NCI-H146 treated with DMSO at 0.1 percent for 48 hours (cell line): Measurements from ENCODE around the gene PPA1.
"Not testable (repeated sequence)": the region's sequence is repeated elsewhere in the genome, so short reads cannot be mapped to it uniquely, and the experiment has no call there.

Source experiments
- DNase-seq: peaks from one replicate; lab custom pipeline; 2025; ENCODE audit not compliant: unreplicated experiment; lab: John Stamatoyannopoulos, UW

The PPA1 gene

GRCh38 chr10:70222340-70222794, 10.9 kb downstream of the PPA1 start:
- DNase-seq, result no peak

GRCh38 chr10:70221030-70221429, 12.2 kb downstream of the PPA1 start:
- DNase-seq, result no peak

- no peak for DNase-seq
Measured at GRCh38 chr10:70212879-70213278, 20.4 kb downstream of the PPA1 start.

- no peak for DNase-seq
Measured at GRCh38 chr10:70212277-70212676, 21.0 kb downstream of the PPA1 start.

GRCh38 chr10:70206762-70207161, 26.5 kb downstream of the PPA1 start:
- no peak for DNase-seq

GRCh38 chr10:70201105-70201504, 32.1 kb downstream of the PPA1 start:
- no peak for DNase-seq

- DNase-seq, result no peak
Measured at GRCh38 chr10:70198696-70199466, 34.3 kb downstream of the PPA1 start.

- no peak for DNase-seq
Measured at GRCh38 chr10:70197235-70197945, 35.8 kb downstream of the PPA1 start.

GRCh38 chr10:70193391-70193844, 39.8 kb downstream of the PPA1 start:
- no peak for DNase-seq

GRCh38 chr10:70192326-70192968, 40.8 kb downstream of the PPA1 start:
- no peak for DNase-seq

GRCh38 chr10:70191972-70192305, 41.3 kb downstream of the PPA1 start:
- DNase-seq, result no peak

GRCh38 chr10:70191161-70191971, 41.9 kb downstream of the PPA1 start:
- no peak for DNase-seq

- DNase-seq, result no peak
Measured at GRCh38 chr10:70190581-70190980, 42.6 kb downstream of the PPA1 start.

- DNase-seq, result no peak
Measured at GRCh38 chr10:70190102-70190501, 43.1 kb downstream of the PPA1 start.

- DNase-seq, result no peak
Measured at GRCh38 chr10:70188768-70189167, 44.5 kb downstream of the PPA1 start.

- no peak for DNase-seq
Measured at GRCh38 chr10:70186571-70186970, 46.7 kb downstream of the PPA1 start.

GRCh38 chr10:70186090-70186489, 47.1 kb downstream of the PPA1 start:
- no peak for DNase-seq

- no peak for DNase-seq
Measured at GRCh38 chr10:70183304-70183703, 49.9 kb downstream of the PPA1 start.

- not testable (repeated sequence) for DNase-seq
Measured at GRCh38 chr10:70179209-70179608, 54.0 kb downstream of the PPA1 start.

- no peak for DNase-seq
Measured at GRCh38 chr10:70178139-70178725, 55.0 kb downstream of the PPA1 start.

GRCh38 chr10:70176441-70176840, 56.8 kb downstream of the PPA1 start:
- DNase-seq, result no peak
